Prostate gland (tissue), 2 donors: ENCODE measurements around the gene TSHZ3. TPM values are rescaled to one million over a fixed set of nuclear protein-coding genes. Genes with fewer than 3 reads are reported as not detected.

Experiments used
- DNase-seq: peaks from one replicate; pipeline ENCODE4 v3.0.0-alpha.2; 2019; ENCODE audit warnings: low spot score
- H3K27ac ChIP-seq, 2 donors: fragments of 200-600 bp; sonication (generic); 2 replicates each; pipeline ENCODE4 v1.5.1; 2017 to 2019
- H3K27me3 ChIP-seq: fragments of 200-600 bp; sonication (generic); replicated peaks from 2 replicates; pipeline ENCODE4 v1.5.1; 2019; ENCODE audit not compliant: insufficient read depth
- H3K36me3 ChIP-seq, 2 donors: fragments of 200-600 bp; sonication (generic); 1 replicate in 1 of 2; 2 replicates in 1 of 2; pipeline versions ENCODE4 v1.5.1 to v1.8.1; 2017 to 2019
- H3K4me1 ChIP-seq: fragments of 200-600 bp; sonication (generic); replicated peaks from 2 replicates; pipeline ENCODE4 v1.5.1; 2019
- H3K4me3 ChIP-seq, 2 donors: fragments of 200-600 bp; sonication (generic); 2 replicates each; pipeline ENCODE4 v1.5.1; 2017 to 2019
- H3K9me3 ChIP-seq: fragments of 200-600 bp; sonication (generic); 2 replicates; pipeline ENCODE4 v1.5.1; 2017
- CTCF ChIP-seq, 4 experiments: fragments of 200-600 bp in 2 of 4; fragments of 450-650 bp in 2 of 4; sonication (generic) in 2 of 4; IDR thresholded peaks; 1 replicate in 3 of 4; 2 replicates in 1 of 4; pipeline ENCODE4 v1.5.1; 2016 to 2019; ENCODE audit warnings: antibody characterized with exemption in 4 of 4, mild to moderate bottlenecking in 2 of 4, moderate library complexity in 2 of 4
- POLR2A ChIP-seq: fragments of 450-650 bp; IDR thresholded peaks from one replicate; pipeline ENCODE4 v1.6.1; 2016; ENCODE audit warnings: antibody characterized with exemption, mild to moderate bottlenecking
- POLR2AphosphoS5 ChIP-seq: sonication (generic); formaldehyde crosslinking; IDR thresholded peaks from one replicate; pipeline ENCODE4 v1.6.1; 2017; ENCODE audit warnings: antibody characterized with exemption
- WGBS: methylation state at CpG from one replicate; pipeline ENCODE4 v1.1.5; 2018; 5-methylcytosine and 5-hydroxymethylcytosine counted together
- intact Hi-C: fragments of 100-400 bp; cut with DNase I; formaldehyde crosslinking; loops from one replicate; pipeline ENCODE4 v1.14.2; 2022
- total RNA-seq, 2 donors: library from RNA; depleted of rRNA; stranded (reverse); fragments of >200 nt; gene quantifications; one replicate each; pipeline ENCODE4 v1.1.0, GENCODE V29; 2016

The TSHZ3 gene
- total RNA-seq, 2 donors from 2014 or later: 10.4 to 18.4 TPM

GRCh38 chr19:31347354-31347753, 1.9 kb downstream of the TSHZ3 start:
- DNase-seq: no peak
- Histone ChIP-seq H3K27ac (peak overlapping the region; percentile 91 to 92), H3K27me3 (no peaks in the 10 kb centered on the region), H3K9me3 (no peaks in the 10 kb centered on the region), H3K4me1 (no peaks in the 10 kb centered on the region), H3K36me3 (no peaks in the 10 kb centered on the region), H3K4me3 (peak overlapping the region; percentile 93 to 94)
- 28% methylated on average over 3 of the region's 3 CpGs for WGBS
- no peak for TF ChIP-seq POLR2A
- no peak for TF ChIP-seq CTCF (IDR thresholded peaks at IDR 0.05)
- TF ChIP-seq POLR2AphosphoS5: no peak
- intact Hi-C loops: no loop called here

GRCh38 chr19:31346184-31347059, 2.8 kb downstream of the TSHZ3 start:
- Histone ChIP-seq H3K4me3 (no peak overlapping the region), H3K36me3 (no peaks in the 10 kb centered on the region), H3K27ac (no peak overlapping the region), H3K9me3 (no peaks in the 10 kb centered on the region), H3K4me1 (no peaks in the 10 kb centered on the region), H3K27me3 (no peaks in the 10 kb centered on the region)
- TF ChIP-seq POLR2AphosphoS5: no peak
- no peak for TF ChIP-seq POLR2A
- no peak for TF ChIP-seq CTCF (IDR thresholded peaks at IDR 0.05)
- intact Hi-C loops: no loop called here
- DNase-seq: no peak
- WGBS: 73% methylated on average over 8 of the region's 8 CpGs

GRCh38 chr19:31344403-31344802, 4.8 kb downstream of the TSHZ3 start:
- H3K27me3 ChIP-seq: no peaks in the 10 kb centered on the region
- H3K9me3 ChIP-seq: no peaks in the 10 kb centered on the region
- H3K27ac ChIP-seq: peak overlapping the region in 1 of 2 donors; percentile 4
- H3K4me3 ChIP-seq: no peak overlapping the region
- WGBS: 35% methylated on average over 9 of the region's 9 CpGs
- TF ChIP-seq CTCF (IDR thresholded peaks at IDR 0.05): no peak
- TF ChIP-seq POLR2A: no peak
- no peak for TF ChIP-seq POLR2AphosphoS5
- H3K4me1 ChIP-seq: peaks cover 4% of the 10 kb centered on the region
- peak; percentile 28 for DNase-seq
- intact Hi-C loops: no loop called here
- H3K36me3 ChIP-seq: no peaks in the 10 kb centered on the region

GRCh38 chr19:31342926-31343325, 6.3 kb downstream of the TSHZ3 start:
- H3K4me1 ChIP-seq: peaks cover 9% of the 10 kb centered on the region
- no peak overlapping the region for H3K4me3 ChIP-seq
- intact Hi-C loops: no loop called here
- no peaks in the 10 kb centered on the region for H3K9me3 ChIP-seq
- no peaks in the 10 kb centered on the region for H3K27me3 ChIP-seq
- no peak overlapping the region for H3K27ac ChIP-seq
- no peak for TF ChIP-seq POLR2AphosphoS5
- TF ChIP-seq CTCF (IDR thresholded peaks at IDR 0.05): no peak
- no peak for TF ChIP-seq POLR2A
- WGBS: 73% methylated on average over 5 of the region's 5 CpGs
- no peaks in the 10 kb centered on the region for H3K36me3 ChIP-seq
- no peak for DNase-seq
